B cell (primary cell): Measurements from ENCODE around the gene SOCS3.

Experiments
- CTCF ChIP-seq: fragments of 200-600 bp; IDR thresholded peaks from one replicate; pipeline ENCODE4 v1.8.0; 2022; ENCODE audit warnings: antibody characterized with exemption, mild to moderate bottlenecking
- EZH2 ChIP-seq: IDR thresholded peaks from 2 replicates; pipeline ENCODE4 v1.6.1; 2012; ENCODE audit warnings: borderline replicate concordance, low read depth, mild to moderate bottlenecking, moderate library complexity, low read length; ENCODE audit not compliant: insufficient read depth, poor library complexity, severe bottlenecking

- TF ChIP-seq CTCF (no peak), EZH2 (no peak)
These were observed 41.4 kb upstream of the SOCS3 start for GRCh38 chr17:78401246-78401645.
